Right atrium auricular region (tissue), 2 donors: ENCODE measurements around the gene CD6. TPM values are rescaled to one million over a fixed set of nuclear protein-coding genes. Genes with fewer than 3 reads are reported as not detected.

ENCODE experiments used
- DNase-seq: peaks from one replicate; pipeline ENCODE4 v3.0.0-alpha.2; 2019; ENCODE audit warnings: low spot score
- H3K27ac ChIP-seq, 2 donors: fragments of 200-600 bp; sonication (generic); 1 replicate in 1 of 2; 2 replicates in 1 of 2; pipeline ENCODE4 v1.5.1; 2016 to 2019
- H3K27me3 ChIP-seq, 2 donors: fragments of 200-600 bp; sonication (generic); one replicate each; pipeline versions ENCODE4 v1.5.1 to v1.6.0; 2017 to 2019
- H3K36me3 ChIP-seq: fragments of 200-600 bp; sonication (generic); one replicate; pipeline ENCODE4 v1.5.1; 2016
- H3K4me1 ChIP-seq, 2 donors: fragments of 200-600 bp; sonication (generic); one replicate each; pipeline versions ENCODE4 v1.5.1 to v1.6.0; 2017 to 2019
- H3K4me3 ChIP-seq, 2 donors: fragments of 200-600 bp; sonication (generic); 1 replicate in 1 of 2; 2 replicates in 1 of 2; pipeline ENCODE4 v1.5.1; 2017 to 2019; ENCODE audit warnings: mild to moderate bottlenecking in 1 of 2, moderate library complexity in 1 of 2
- H3K9me3 ChIP-seq, 2 donors: fragments of 200-600 bp; sonication (generic); one replicate each; pipeline ENCODE4 v1.5.1; 2019
- total RNA-seq, 2 donors: library from RNA; depleted of rRNA; stranded (reverse); fragments of >200 nt; gene quantifications; one replicate each; pipeline ENCODE4 v1.1.0, GENCODE V29; 2016
- TF ChIP-seq, protein P1 (sequence below), 2 donors: fragments of 200-600 bp; sonication (generic); IDR thresholded peaks; one replicate each; pipeline ENCODE4 v1.5.1; 2019; ENCODE audit warnings: antibody characterized with exemption in 2 of 2

Gene CD6
- total RNA-seq, 2 donors from 2014 or later = 0.48 to 0.79 TPM

DNA sequence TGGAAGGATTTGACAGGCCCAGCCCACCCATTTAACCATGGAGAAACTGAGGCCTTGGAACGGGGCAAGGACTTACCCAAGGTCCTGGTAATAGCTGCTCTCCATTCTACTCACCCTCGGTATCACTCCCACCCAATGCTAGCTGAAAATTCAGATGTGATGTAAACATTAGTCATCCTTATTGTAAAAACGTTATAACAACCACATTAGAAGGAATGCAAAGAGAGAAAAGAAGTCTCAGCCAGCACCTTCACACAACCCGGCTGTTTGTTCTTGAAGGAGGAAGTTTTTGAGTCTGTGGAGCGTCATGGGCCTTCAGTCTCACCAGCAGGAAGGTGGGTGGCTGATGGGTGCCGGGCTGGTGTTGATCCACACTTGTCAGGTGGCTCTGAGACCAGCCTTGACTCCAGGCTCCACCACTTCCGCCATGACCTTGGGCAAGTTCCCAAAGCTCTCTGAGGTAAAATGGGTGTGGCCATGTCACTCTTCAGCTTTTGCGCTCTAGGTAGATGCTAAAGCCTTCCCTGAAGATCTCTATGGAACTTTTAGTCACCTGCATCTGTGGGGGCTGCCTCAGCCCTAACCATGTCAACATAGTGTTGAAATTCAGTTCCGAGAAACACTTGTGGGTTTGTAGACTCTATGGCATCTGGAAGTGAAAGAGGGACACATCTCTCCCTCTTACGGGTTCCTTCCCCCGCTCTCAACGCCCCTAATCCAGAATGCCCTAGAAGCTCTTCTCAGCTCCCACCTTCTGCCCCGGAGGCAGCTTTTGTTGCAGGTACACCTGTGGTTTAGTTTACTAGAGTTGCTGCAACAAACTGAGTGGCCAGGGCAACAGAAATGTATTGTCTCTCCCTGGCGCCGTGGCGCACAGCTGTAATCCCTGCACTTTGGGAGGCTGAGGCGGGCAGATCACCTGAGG, 14.8 kb downstream of the CD6 start:
- Histone ChIP-seq H3K27me3 (no peaks in the 10 kb centered on the region), H3K4me1 (no peaks in the 10 kb centered on the region), H3K36me3 (no peaks in the 10 kb centered on the region), H3K4me3 (no peak overlapping the region), H3K27ac (no peak overlapping the region), H3K9me3 (no peaks in the 10 kb centered on the region)
- TF ChIP-seq, protein P1, sequence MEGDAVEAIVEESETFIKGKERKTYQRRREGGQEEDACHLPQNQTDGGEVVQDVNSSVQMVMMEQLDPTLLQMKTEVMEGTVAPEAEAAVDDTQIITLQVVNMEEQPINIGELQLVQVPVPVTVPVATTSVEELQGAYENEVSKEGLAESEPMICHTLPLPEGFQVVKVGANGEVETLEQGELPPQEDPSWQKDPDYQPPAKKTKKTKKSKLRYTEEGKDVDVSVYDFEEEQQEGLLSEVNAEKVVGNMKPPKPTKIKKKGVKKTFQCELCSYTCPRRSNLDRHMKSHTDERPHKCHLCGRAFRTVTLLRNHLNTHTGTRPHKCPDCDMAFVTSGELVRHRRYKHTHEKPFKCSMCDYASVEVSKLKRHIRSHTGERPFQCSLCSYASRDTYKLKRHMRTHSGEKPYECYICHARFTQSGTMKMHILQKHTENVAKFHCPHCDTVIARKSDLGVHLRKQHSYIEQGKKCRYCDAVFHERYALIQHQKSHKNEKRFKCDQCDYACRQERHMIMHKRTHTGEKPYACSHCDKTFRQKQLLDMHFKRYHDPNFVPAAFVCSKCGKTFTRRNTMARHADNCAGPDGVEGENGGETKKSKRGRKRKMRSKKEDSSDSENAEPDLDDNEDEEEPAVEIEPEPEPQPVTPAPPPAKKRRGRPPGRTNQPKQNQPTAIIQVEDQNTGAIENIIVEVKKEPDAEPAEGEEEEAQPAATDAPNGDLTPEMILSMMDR (IDR thresholded peaks at IDR 0.05) = no peak
- DNase-seq = no peak

- Histone ChIP-seq H3K27ac (no peak overlapping the region), H3K36me3 (no peaks in the 10 kb centered on the region), H3K4me3 (no peak overlapping the region), H3K27me3 (no peaks in the 10 kb centered on the region), H3K9me3 (no peaks in the 10 kb centered on the region), H3K4me1 (no peaks in the 10 kb centered on the region)
- TF ChIP-seq, protein P1 (IDR thresholded peaks at IDR 0.05) = no peak
- no peak for DNase-seq
These were observed 16.2 kb downstream of the CD6 start for GRCh38 chr11:60987577-60988277.

DNA sequence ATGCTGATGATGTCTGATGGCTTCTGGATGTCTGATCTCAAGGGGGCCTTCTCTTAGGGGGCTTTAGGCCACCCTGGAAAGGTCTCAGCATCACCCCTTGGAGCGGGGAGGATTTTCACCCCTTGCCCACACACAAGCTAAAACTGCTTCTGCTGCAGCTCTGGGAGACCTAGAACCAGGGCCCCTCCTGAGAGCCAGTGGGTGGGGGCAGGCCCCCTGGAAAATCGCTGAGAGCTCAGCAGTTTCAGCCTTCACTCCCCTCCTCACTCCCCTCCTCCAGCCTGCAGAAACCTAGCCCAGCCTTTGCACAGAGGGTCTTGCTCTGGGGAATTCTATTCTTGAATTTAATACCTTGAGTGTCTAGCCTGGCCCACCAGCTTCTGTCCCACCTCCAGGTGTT, 17.2 kb downstream of the CD6 start:
- Histone ChIP-seq H3K27ac (no peak overlapping the region), H3K36me3 (no peaks in the 10 kb centered on the region), H3K4me3 (no peak overlapping the region), H3K4me1 (no peaks in the 10 kb centered on the region), H3K9me3 (no peaks in the 10 kb centered on the region), H3K27me3 (no peaks in the 10 kb centered on the region)
- TF ChIP-seq, protein P1 (IDR thresholded peaks at IDR 0.05) = no peak
- no peak for DNase-seq

- TF ChIP-seq, protein P1 (IDR thresholded peaks at IDR 0.05) = no peak
- Histone ChIP-seq H3K9me3 (no peaks in the 10 kb centered on the region), H3K4me3 (no peak overlapping the region), H3K36me3 (no peaks in the 10 kb centered on the region), H3K4me1 (no peaks in the 10 kb centered on the region), H3K27me3 (no peaks in the 10 kb centered on the region), H3K27ac (no peak overlapping the region)
- no peak for DNase-seq
These were observed 17.7 kb downstream of the CD6 start for GRCh38 chr11:60989093-60989650.

- no peak for DNase-seq
- Histone ChIP-seq H3K9me3 (no peaks in the 10 kb centered on the region), H3K4me1 (peaks cover 0 to 10% of the 10 kb centered on the region in 2 donors), H3K27me3 (no peaks in the 10 kb centered on the region), H3K4me3 (no peak overlapping the region), H3K36me3 (no peaks in the 10 kb centered on the region), H3K27ac (no peak overlapping the region)
- TF ChIP-seq, protein P1 (IDR thresholded peaks at IDR 0.05) = no peak
These were observed 20.0 kb downstream of the CD6 start for GRCh38 chr11:60991457-60991856.
